Left ventricle myocardium inferior (tissue), 1 donor: ENCODE results near the gene IQCN. TPM values are rescaled to one million over a fixed set of nuclear protein-coding genes. Genes with fewer than 3 reads are reported as not detected.
A peak's percentile ranks its signal among the peaks of the same experiment; 100 is the strongest.

Experiments used
- DNase-seq: peaks from one replicate; pipeline ENCODE4 v3.0.0-alpha.2; 2020
- H3K27ac ChIP-seq: fragments of 200-600 bp; replicated peaks from 2 replicates; pipeline ENCODE4 v1.8.0; 2021
- H3K27me3 ChIP-seq: fragments of 200-600 bp; 2 replicates; pipeline ENCODE4 v1.8.0; 2021; ENCODE audit warnings: low read depth
- H3K36me3 ChIP-seq: fragments of 200-600 bp; 2 replicates; pipeline ENCODE4 v1.8.0; 2021
- H3K4me1 ChIP-seq: fragments of 200-600 bp; 2 replicates; pipeline ENCODE4 v1.8.0; 2021
- H3K4me3 ChIP-seq: fragments of 200-600 bp; 2 replicates; pipeline ENCODE4 v1.8.0; 2021; ENCODE audit warnings: mild to moderate bottlenecking, moderate library complexity
- H3K9me3 ChIP-seq: fragments of 200-600 bp; replicated peaks from 2 replicates; pipeline ENCODE4 v1.8.0; 2021
- intact Hi-C: fragments of 100-400 bp; cut with micrococcal nuclease; formaldehyde crosslinking; loops from one replicate; pipeline ENCODE4 v1.11.0; 2022
- total RNA-seq: library from RNA; stranded (reverse); fragmentation: NEBNext Ultra II Directional; extraction: Animal tissue kit (Norgen Biotek cat#: 25700); gene quantifications from one replicate; pipeline ENCODE4 v1.2.1, GENCODE V29; 2021
- TF ChIP-seq, protein P1 (sequence below): fragments of 200-600 bp; IDR thresholded peaks from 2 replicates; pipeline ENCODE4 v1.8.0; 2021; ENCODE audit warnings: antibody characterized with exemption, mild to moderate bottlenecking, borderline replicate concordance
- donor health status: DM: no; HTN: yes; CAD: no; lungs with severe emphysema.

IQCN gene
- total RNA-seq, 1 donor from 2014 or later: 0.49 TPM

DNA sequence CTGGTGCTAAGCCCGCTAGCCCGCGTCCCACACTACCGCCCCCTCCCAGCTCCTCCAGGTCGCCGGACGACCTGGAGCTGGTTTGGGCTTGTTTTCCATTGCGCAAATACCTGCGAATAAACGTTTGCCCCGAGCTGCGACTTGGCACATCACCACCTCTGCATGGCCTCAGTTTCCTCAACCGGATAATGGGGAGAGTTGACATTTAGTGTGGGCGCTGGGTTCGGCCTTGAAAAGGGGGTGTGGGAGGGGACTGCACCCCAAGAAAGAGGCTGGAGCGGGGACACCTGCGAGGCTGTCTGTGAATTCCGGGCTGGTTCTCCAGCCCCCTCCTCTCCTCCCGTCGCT, 18.2 kb upstream of the IQCN start:
- Histone ChIP-seq H3K9me3 (no peaks in the 10 kb centered on the region), H3K27ac (peak overlapping the region; percentile 98), H3K4me1 (peaks cover 43% of the 10 kb centered on the region), H3K4me3 (peak overlapping the region; percentile 74), H3K27me3 (no peaks in the 10 kb centered on the region), H3K36me3 (no peaks in the 10 kb centered on the region)
- intact Hi-C loops: no loop called here
- TF ChIP-seq, protein P1, sequence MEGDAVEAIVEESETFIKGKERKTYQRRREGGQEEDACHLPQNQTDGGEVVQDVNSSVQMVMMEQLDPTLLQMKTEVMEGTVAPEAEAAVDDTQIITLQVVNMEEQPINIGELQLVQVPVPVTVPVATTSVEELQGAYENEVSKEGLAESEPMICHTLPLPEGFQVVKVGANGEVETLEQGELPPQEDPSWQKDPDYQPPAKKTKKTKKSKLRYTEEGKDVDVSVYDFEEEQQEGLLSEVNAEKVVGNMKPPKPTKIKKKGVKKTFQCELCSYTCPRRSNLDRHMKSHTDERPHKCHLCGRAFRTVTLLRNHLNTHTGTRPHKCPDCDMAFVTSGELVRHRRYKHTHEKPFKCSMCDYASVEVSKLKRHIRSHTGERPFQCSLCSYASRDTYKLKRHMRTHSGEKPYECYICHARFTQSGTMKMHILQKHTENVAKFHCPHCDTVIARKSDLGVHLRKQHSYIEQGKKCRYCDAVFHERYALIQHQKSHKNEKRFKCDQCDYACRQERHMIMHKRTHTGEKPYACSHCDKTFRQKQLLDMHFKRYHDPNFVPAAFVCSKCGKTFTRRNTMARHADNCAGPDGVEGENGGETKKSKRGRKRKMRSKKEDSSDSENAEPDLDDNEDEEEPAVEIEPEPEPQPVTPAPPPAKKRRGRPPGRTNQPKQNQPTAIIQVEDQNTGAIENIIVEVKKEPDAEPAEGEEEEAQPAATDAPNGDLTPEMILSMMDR: no peak
- no peak for DNase-seq

DNA sequence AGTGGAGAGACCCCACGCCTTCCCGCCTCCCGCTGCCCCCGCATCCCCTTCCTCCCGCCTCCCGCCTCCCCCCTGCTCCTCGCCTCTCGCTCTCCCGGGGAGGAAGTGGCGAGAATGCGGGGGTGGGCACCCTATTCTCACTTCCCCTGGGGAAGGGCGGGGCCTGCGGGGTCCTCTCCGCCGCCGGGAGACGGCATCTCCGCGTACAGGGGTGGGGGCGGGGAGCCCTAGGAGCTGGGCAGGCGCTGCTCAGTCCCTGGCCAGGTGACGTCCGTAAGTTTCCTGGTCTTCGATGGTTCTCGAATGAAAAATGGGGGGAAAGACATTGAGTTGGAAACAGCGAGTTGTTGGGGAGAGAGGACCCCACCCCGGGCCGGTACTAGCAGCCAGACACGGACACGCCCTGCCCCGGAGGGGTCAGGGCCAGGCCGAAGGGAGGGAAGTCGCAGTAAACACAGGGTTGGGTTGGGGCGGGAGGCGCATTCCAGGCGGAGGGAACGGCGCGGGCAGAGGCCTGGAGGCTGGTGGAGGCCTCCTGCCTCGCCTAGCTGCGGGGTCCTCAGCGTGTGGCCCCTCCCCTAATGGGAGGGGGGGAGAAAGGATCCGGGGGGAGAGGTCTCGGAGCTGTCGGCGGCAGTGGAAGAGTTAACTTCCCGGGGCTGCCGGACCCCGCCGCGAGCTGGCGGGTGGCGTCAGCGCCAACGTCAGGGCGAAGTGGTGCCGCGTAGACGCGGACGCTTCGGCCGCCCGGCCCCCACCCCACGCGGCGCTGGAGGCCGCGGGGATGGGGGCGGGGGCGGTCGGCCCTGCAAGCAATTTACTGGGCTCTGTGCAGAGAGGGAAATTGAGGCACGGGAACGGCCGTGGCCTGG, 17.6 kb upstream of the IQCN start:
- Histone ChIP-seq H3K36me3 (no peaks in the 10 kb centered on the region), H3K9me3 (no peaks in the 10 kb centered on the region), H3K4me3 (peak overlapping the region; percentile 74), H3K27me3 (no peaks in the 10 kb centered on the region), H3K4me1 (peaks cover 43% of the 10 kb centered on the region), H3K27ac (peak overlapping the region; percentile 98)
- TF ChIP-seq, protein P1: no peak
- DNase-seq: peak; percentile 86
- intact Hi-C loops: no loop called here

DNA sequence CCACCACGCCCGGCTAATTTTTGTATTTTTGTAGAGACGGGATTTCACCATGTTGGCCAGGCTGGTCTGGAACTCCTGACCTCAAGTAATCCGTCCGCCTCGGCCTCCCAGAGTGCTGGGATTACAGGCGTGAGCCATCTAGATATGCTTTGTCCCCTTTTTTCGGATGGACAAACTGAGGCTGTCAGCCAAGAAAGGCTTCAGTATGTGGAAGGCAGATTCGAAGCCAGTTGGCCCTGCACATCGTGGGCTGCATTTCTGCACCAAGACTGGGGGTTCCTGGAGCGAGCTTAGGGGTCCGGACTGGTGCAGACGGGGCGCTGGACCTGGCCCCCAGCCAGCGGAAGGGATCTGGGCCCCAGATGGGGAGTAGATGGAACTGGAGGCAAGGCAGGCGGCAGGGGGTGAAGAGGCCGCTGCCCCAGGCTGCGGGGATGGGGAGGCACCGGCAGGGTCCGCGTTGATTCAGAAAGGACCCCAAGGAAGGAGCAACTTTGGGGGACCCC, 16.8 kb upstream of the IQCN start:
- peak; percentile 23 for DNase-seq
- intact Hi-C loops: no loop called here

DNA sequence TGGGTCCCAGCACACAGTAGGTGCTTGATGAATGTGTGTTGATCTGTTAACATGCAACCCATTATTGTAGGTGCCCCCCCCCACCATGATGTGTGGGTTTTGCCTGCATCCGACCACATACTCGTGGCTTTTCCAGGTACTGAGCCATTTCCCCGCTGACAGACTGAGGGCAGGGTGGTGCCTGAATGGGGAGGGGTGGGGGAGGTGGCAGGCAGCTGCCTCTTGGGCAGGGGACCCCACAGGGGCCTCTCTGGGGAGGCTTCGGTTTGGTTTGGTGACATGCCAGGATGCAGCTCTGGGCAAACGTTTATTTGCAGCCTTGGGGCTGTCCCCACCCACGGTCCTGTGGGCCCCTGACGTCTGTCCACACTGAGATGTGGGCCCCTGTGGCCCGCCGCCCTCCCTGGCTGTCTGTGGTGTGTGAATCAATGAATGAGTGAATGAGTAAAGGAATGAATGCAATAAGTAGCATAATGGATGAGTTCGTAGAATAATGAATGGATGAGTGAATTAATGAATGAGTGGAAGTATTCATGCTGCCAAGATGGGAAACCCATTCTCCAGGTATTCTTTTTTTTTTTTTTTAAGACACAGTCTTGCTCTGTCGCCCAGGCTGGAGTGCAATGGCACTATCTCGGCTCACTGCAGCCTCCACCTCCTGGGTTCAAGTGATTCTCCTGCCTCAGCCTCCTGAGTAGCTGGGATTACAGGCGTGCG, 16.2 kb upstream of the IQCN start:
- peak; percentile 32 for DNase-seq
- intact Hi-C loops: no loop called here
- TF ChIP-seq, protein P1: no peak
- Histone ChIP-seq H3K27me3 (no peaks in the 10 kb centered on the region), H3K27ac (peak overlapping the region; percentile 98), H3K36me3 (no peaks in the 10 kb centered on the region), H3K4me3 (no peak overlapping the region), H3K9me3 (no peaks in the 10 kb centered on the region), H3K4me1 (peaks cover 43% of the 10 kb centered on the region)

More for the DNA sequence above, 16.8 kb upstream of the IQCN start:
- H3K4me3 ChIP-seq: peak overlapping the region; percentile 74
- peak overlapping the region; percentile 98 for H3K27ac ChIP-seq
- H3K9me3 ChIP-seq: no peaks in the 10 kb centered on the region
- peaks cover 43% of the 10 kb centered on the region for H3K4me1 ChIP-seq
- no peaks in the 10 kb centered on the region for H3K27me3 ChIP-seq
- TF ChIP-seq, protein P1: no peak
- H3K36me3 ChIP-seq: no peaks in the 10 kb centered on the region

DNA sequence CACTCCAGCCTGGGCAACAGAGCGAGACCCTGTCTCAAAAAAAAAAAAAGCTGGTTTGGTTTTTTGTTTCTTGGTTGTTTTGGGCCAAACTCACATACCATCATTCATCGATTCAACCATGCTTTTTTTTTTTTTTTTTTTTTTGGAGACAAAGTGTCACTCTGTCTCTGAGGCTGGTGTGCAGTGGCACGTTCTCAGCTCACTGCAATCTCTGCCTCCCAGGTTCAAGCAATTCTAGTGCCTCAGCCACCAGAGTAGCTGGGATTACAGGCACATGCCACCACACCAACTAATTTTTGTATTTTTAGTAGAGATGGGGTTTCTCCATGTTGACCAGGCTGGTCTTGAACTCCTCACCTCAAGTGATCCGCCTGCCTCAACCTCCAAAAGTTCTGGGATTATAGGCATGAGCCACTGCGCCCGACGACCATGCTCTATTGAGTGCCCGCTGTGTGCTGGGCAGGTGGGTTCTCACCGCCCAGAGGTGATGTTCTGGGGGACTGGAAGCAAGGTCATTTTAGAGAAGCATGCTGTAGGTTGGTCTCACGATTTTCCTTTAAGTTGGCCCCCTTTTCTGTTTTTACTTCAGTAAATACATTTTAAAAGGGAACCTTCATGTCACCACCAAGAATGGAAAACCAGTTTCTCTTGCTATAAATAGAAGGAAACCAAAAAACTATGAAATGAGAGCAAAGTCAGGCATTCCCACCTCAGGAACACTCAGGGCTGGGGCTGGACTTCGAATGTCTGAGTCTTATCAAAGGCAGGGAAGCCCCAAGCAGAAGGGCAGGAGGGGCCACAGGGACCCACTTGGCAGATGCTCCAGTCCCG, 15.4 kb upstream of the IQCN start:
- intact Hi-C loops: no loop called here
- no peak overlapping the region for H3K4me3 ChIP-seq

More for the DNA sequence above, 15.4 kb upstream of the IQCN start:
- Histone ChIP-seq H3K4me1 (peaks cover 48% of the 10 kb centered on the region), H3K27me3 (no peaks in the 10 kb centered on the region), H3K27ac (peak overlapping the region; percentile 98), H3K9me3 (no peaks in the 10 kb centered on the region), H3K36me3 (no peaks in the 10 kb centered on the region)
- no peak for DNase-seq
- TF ChIP-seq, protein P1: no peak
